ENCODE results near the gene ADAMTSL3. TPM values are rescaled to one million over a fixed set of nuclear protein-coding genes. Genes with fewer than 3 reads are reported as not detected.
"Not testable (repeated sequence)": the region's sequence is repeated elsewhere in the genome, so short reads cannot be mapped to it uniquely, and the experiment has no call there.

The ADAMTSL3 gene
- total RNA-seq, 1 experiment from 2014 or later = not detected

- no peak for DNase-seq (ENCODE audit: low read depth)
These were observed 272.2 kb downstream of the ADAMTSL3 start for GRCh38 chr15:83926116-83926515.

DNA sequence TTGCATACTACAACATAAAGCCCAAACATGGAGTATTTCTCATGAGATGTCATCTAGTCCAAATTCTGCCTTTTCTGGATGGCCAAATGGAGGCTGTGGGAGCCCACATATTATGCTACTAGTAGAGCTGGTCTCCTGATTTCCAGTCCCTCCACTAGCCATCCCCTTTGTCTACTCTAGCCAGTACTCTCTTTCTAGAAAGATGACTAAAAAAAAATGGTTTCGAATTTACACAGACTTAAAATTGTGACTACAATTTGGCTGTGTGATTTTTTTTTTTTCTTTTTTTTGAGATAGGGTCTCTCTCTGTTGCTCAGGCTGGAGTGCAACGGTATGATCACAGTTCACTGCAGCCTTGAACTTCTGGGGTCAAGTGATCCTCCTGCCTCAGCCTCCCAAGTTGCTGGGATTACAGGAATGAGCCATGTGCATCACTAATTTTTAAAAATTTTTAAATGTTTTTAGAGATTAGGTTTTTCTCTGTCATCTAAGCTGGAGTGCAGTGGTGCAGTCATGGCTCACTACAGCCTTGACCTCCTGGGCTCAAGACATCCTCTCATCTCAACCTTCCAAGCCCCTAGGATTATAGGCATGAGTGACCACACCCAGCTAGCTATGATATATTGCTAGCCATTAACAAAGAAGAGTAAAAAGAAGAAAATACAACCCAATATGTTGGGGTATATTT lies 273.9 kb downstream of the ADAMTSL3 start:
- no peak for DNase-seq (ENCODE audit: low read depth)

- DNase-seq (ENCODE audit: low read depth) = no peak
These were observed 274.4 kb downstream of the ADAMTSL3 start for GRCh38 chr15:83928392-83928734.

DNA sequence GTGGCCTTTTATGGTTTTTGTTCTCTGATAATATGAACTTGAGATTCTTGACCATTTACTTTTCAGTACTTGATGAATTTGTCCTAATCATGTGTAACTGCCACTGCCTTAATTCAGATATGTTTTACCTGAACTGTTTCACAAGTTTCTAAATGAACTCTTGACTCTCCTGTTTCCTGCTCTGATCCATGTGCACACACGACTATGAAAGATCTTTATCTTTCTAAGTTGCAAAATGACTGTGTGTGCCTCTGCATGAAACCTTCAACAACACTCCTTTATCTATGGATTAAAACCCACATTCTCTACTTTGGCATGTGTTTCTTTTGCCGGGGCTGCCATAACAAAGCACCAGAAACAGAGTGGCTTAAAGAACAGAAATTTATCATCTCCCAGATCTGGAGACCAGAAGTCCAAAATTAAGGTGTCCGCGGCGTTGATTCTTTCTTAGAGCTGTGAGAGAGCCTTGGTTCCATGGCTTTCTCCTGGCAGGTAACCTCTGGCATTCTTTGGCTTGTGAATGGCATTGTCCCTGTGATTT lies 275.0 kb downstream of the ADAMTSL3 start:
- DNase-seq (ENCODE audit: low read depth) = no peak

DNA sequence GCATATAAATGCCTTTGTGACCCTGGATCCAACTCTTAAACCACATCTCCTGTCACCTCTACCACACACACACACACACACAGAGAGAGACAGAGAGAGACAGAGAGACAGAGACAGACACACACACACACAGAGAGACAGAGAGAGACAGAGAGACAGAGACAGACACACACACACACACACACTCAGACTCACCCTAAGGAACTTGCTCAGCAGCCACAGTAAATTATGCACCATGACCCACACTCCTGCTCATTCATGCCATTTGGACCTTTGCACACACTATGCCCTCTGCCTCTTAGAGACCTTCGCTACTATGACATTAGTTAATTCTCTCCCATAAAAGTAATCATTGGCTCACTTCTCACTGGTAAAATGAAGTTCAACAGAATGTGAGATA lies 275.7 kb downstream of the ADAMTSL3 start:
- no peak for DNase-seq (ENCODE audit: low read depth)

GRCh38 chr15:83930392-83931212 lies 276.7 kb downstream of the ADAMTSL3 start:
- no peak for DNase-seq (ENCODE audit: low read depth)

DNA sequence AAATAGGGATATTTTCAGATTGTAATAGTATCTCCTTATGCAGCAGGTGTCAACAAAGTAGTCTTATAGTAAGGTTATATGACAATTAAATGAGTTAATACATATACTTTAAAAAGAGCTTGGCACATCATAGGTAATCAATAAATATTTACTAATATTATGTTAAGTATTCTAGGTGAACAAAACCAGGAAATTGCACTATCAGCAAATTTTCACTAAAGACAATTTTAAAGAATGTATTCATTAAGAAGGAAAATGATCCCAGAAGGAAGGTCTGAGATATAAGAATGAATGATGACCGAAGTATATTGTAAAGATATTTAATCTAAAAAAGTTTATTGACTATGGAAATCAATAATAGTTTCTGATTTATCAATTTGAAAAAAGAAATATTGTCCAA lies 281.9 kb downstream of the ADAMTSL3 start:
- no peak for DNase-seq (ENCODE audit: low read depth)

GRCh38 chr15:83940136-83940535 lies 286.2 kb downstream of the ADAMTSL3 start:
- DNase-seq (ENCODE audit: low read depth) = no peak

DNA sequence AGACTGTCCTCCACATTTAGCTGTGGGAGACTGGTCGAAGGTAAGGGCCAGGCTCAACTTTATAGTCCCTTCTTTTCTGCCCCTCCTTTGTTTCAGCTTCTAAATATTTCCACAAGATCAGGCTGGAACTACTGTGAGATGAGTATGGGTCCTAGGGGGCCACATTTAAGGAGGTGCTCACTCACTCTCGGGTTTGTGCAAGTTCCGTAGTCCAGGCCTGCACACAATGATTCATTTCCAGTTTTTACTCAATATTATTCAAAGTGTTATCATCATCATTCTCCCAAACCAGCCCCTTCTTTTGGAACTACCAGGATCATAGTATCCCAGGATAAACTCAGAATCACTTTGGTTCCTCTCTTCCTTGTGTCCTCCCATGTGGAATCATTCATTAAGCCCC lies 289.1 kb downstream of the ADAMTSL3 start:
- DNase-seq (ENCODE audit: low read depth) = no peak

- DNase-seq (ENCODE audit: low read depth) = no peak
These were observed 290.0 kb downstream of the ADAMTSL3 start for GRCh38 chr15:83943849-83944404.

DNA sequence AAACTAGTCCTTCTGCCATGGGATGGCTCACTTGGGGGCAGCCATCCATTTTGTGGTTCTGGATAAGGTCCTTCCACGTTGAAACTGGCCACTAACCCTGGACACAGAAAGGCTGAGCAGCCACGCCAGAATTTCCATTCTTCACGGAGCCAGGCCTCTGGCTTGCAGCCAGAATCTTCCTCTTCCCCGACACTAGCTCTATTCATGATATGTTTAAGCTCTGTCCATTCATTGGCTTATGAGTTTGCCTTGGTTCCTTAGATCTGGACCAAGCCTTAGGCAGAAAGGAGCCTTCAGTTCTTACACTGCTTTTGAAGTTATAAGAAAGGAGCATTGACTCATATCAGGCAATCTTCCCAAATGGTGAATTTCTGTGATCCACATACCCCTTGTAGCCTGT lies 293.2 kb downstream of the ADAMTSL3 start:
- DNase-seq (ENCODE audit: low read depth) = no peak

- no peak for DNase-seq (ENCODE audit: low read depth)
These were observed 300.6 kb downstream of the ADAMTSL3 start for GRCh38 chr15:83954506-83954905.

GRCh38 chr15:83955806-83956265 lies 301.9 kb downstream of the ADAMTSL3 start:
- no peak for DNase-seq (ENCODE audit: low read depth)

GRCh38 chr15:83956887-83957286 lies 303.0 kb downstream of the ADAMTSL3 start:
- no peak for DNase-seq (ENCODE audit: low read depth)

DNA sequence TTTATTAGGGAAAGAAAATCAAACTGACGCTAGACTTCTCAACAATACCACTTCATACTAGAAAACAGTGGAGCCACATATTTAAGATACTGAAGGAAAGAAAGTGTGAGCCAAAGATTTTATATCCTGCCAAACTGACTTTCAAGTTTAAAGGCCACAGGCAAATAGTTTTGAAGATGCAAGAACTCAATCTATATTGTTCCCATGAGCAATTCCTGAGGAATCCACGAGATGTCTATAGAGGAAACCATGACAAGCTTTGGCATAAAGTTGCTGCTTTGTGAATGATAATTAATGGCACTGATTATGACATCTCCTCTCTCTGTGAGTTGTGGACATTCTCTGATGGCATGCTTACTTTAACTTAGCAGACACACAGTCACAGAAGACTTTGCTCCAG lies 305.6 kb downstream of the ADAMTSL3 start:
- no peak for DNase-seq (ENCODE audit: low read depth)

DNA sequence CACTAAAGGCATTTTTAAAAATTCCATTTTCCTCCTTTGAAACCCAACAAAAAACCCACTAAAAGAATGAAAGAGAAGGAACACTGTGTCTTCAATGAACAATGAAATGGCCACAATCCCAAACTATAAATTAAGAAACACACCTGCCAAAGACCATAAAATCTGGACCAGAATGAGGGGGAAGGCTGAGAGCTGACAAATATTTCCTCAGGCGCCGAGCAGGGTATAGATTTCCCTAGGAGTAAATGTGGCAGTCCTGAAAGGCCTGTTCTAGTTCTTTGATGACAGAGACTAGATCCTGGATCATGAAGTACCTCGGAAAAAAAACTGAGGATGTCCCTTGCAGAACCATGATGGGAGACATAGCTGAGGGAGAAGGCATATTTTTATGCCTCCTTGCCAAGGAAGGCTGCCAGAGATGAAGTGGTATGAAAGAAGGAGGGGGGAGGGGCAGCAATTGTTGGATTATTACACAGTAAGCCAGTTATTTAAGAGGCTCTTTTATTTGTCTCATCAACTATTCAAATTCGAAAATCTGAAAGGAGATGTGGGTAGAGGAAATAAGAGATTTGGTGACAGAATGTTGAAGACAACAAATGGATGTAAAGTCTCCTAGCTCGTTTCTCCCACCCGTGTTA lies 306.4 kb downstream of the ADAMTSL3 start:
- no peak for DNase-seq (ENCODE audit: low read depth)

- no peak for DNase-seq (ENCODE audit: low read depth)
These were observed 307.4 kb downstream of the ADAMTSL3 start for GRCh38 chr15:83961311-83961710.

GRCh38 chr15:83964967-83965366 lies 311.0 kb downstream of the ADAMTSL3 start:
- DNase-seq (ENCODE audit: low read depth) = not testable (repeated sequence)

DNA sequence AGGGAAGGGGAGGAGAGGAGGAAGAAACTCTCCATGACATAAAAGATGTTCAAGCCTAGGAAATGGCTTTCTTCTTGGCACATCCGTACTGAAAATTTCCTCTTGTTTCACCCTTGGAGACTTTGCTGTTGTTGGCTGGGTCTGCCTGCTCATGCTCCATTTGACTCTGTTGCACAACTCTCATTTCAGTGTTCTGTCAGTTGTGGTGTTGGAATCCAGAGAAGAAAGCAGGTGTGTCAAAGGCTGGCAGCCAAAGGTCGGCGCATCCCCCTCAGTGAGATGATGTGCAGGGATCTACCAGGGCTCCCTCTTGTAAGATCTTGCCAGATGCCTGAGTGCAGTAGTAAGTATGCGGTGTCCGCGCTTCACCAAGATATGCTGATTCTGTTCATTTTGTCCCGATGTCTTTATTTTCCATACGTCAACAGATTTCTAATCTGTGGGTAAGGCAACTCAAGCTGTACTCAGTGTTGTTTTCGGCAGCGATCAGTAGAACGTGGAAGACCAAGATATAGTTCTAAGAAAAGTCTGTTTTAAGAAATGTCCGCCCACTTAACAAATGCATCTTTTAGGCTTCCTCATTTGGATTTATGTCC lies 316.5 kb downstream of the ADAMTSL3 start:
- DNase-seq (ENCODE audit: low read depth) = no peak

GRCh38 chr15:83971992-83972391 lies 318.1 kb downstream of the ADAMTSL3 start:
- DNase-seq (ENCODE audit: low read depth) = no peak

DNA sequence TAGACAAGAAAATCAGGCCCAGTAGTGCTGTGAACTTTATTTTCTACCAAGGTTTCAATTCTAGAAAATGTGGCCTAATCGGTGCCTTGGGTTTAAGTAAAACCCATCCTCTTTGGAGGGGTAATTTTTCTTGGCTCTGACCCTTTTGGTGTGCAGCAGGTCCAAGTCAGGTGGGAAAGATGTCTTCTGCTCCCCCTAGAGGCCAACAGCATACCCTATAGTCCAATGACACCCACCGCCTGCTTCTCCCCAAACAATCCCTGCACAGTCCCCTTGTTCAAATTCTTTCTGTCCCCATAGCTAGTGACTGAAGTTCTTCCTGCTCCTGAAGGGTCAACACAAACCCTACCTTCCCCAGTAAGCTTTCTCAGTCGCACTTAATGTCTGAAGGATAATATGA lies 319.9 kb downstream of the ADAMTSL3 start:
- no peak for DNase-seq (ENCODE audit: low read depth)

DNA sequence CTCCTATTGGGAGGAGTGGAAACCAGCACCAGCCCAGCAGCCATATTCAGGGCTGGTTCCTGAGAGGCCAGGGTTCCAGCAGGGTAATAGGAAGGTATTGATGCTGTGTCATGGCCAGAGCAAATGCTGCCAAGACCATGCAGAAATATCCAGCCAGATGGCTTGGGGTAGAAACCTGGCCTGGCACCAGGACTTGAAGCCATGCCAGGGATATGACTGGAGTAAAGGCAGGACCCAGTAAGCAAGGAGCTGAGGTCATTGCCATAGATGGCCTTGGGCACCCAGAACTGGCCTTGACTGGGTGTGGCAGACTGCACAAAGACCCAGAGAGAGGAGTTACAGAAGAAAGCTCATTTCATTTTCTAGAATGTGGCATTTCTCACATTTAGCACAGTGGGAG lies 324.1 kb downstream of the ADAMTSL3 start:
- no peak for DNase-seq (ENCODE audit: low read depth)

Measured in M059J (cell line).